Measurements from ENCODE around the gene MINAR1.

Gene MINAR1

GRCh38 chr15:79463043-79463780 lies 31.1 kb downstream of the MINAR1 start:
- DNase-seq (ENCODE audit: low spot score): no peak

- DNase-seq (ENCODE audit: low spot score): no peak
Observed at GRCh38 chr15:79463781-79464270, 31.7 kb downstream of the MINAR1 start.

GRCh38 chr15:79466488-79466887 lies 34.4 kb downstream of the MINAR1 start:
- DNase-seq (ENCODE audit: low spot score): no peak

GRCh38 chr15:79467865-79468586 lies 35.9 kb downstream of the MINAR1 start:
- DNase-seq (ENCODE audit: low spot score): no peak

GRCh38 chr15:79472446-79472845 lies 40.3 kb downstream of the MINAR1 start:
- no peak for DNase-seq (ENCODE audit: low spot score)

GRCh38 chr15:79474252-79474651 lies 42.1 kb downstream of the MINAR1 start:
- DNase-seq (ENCODE audit: low spot score): no peak

- no peak for DNase-seq (ENCODE audit: low spot score)
Observed at GRCh38 chr15:79475306-79475705, 43.2 kb downstream of the MINAR1 start.

GRCh38 chr15:79478108-79478507 lies 46.0 kb downstream of the MINAR1 start:
- no peak for DNase-seq (ENCODE audit: low spot score)

- no peak for DNase-seq (ENCODE audit: low spot score)
Observed at GRCh38 chr15:79479616-79480015, 47.5 kb downstream of the MINAR1 start.

GRCh38 chr15:79481793-79482192 lies 49.7 kb downstream of the MINAR1 start:
- no peak for DNase-seq (ENCODE audit: low spot score)
